Activated T-cell treated with anti-CD3 and anti-CD28 coated beads, Interleukin-2, amount 50 U/mL, for 4 hours (primary cell): ENCODE measurements around the gene RSF1. TPM values are rescaled to one million over a fixed set of nuclear protein-coding genes. Genes with fewer than 3 reads are reported as not detected.
"Not testable (repeated sequence)": the region's sequence is repeated elsewhere in the genome, so short reads cannot be mapped to it uniquely, and the experiment has no call there.

Experiments
- ATAC-seq, 2 donors: fragments of 200-7000 bp; cut with Tn5 transposase; one replicate each; pipeline ENCODE4 v1.10.0; 2021
- DNase-seq: peaks from one replicate; pipeline ENCODE4 v3.0.0-alpha.2; 2020
- H3K27me3 Mint-ChIP-seq: one replicate; pipeline ENCODE4 v1.8.0; 2021; ENCODE audit warnings: low read depth, mixed read lengths
- H3K36me3 Mint-ChIP-seq: one replicate; pipeline ENCODE4 v1.8.0; 2022; ENCODE audit warnings: mixed read lengths; ENCODE audit not compliant: insufficient read depth
- H3K4me1 Mint-ChIP-seq: one replicate; pipeline ENCODE4 v1.8.0; 2021; ENCODE audit warnings: low read depth, mixed read lengths
- H3K4me3 Mint-ChIP-seq: one replicate; pipeline ENCODE4 v1.8.0; 2021; ENCODE audit warnings: mild to moderate bottlenecking, moderate library complexity, mixed read lengths
- H3K9me3 Mint-ChIP-seq: one replicate; pipeline ENCODE4 v1.8.0; 2021; ENCODE audit warnings: mixed read lengths
- total RNA-seq, 3 donors: library from RNA; stranded (reverse); gene quantifications; one replicate each; pipeline ENCODE4 v1.2.1, GENCODE V29; 2021

RSF1 gene, protein sequence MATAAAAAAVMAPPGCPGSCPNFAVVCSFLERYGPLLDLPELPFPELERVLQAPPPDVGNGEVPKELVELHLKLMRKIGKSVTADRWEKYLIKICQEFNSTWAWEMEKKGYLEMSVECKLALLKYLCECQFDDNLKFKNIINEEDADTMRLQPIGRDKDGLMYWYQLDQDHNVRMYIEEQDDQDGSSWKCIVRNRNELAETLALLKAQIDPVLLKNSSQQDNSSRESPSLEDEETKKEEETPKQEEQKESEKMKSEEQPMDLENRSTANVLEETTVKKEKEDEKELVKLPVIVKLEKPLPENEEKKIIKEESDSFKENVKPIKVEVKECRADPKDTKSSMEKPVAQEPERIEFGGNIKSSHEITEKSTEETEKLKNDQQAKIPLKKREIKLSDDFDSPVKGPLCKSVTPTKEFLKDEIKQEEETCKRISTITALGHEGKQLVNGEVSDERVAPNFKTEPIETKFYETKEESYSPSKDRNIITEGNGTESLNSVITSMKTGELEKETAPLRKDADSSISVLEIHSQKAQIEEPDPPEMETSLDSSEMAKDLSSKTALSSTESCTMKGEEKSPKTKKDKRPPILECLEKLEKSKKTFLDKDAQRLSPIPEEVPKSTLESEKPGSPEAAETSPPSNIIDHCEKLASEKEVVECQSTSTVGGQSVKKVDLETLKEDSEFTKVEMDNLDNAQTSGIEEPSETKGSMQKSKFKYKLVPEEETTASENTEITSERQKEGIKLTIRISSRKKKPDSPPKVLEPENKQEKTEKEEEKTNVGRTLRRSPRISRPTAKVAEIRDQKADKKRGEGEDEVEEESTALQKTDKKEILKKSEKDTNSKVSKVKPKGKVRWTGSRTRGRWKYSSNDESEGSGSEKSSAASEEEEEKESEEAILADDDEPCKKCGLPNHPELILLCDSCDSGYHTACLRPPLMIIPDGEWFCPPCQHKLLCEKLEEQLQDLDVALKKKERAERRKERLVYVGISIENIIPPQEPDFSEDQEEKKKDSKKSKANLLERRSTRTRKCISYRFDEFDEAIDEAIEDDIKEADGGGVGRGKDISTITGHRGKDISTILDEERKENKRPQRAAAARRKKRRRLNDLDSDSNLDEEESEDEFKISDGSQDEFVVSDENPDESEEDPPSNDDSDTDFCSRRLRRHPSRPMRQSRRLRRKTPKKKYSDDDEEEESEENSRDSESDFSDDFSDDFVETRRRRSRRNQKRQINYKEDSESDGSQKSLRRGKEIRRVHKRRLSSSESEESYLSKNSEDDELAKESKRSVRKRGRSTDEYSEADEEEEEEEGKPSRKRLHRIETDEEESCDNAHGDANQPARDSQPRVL (N-terminal part only)
- total RNA-seq: 10 to 100 TPM; 37.2 to 46.4 (median 43.3) TPM

DNA sequence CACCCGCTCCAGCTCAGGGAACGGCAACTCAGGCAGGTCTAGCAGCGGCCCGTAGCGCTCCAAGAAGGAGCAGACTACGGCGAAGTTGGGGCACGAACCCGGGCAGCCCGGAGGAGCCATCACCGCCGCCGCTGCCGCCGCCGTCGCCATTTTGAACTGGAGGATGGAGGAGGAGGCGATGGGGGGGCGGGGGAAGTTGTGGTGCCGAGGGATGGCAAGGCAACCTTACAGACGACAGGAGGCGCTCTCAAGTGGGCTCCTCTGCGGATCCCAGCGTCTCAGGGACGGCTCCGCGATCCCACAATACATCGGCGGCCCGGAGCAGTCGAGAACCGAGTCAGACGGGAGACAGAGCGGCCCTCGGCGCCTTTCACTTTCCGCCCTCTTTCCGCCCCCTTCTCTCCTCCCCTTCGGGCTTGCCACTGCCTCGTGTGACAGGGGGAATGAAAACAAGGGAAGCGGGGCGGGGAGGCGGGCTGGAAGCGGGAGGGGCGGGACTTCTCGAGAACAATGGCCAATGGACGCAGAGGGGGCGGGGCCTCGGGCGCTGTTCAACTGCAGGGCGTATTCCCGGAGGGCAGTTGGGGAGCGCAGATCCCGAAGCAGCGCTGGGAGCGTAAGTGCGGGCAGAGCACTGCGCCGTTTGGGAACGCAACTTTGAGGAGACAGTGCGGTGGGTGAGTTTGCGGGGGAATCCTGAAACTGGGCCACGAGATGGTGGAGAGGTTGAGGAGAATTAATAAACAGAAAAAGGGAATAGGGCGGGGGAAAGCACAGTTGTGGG, at the start of gene RSF1, which contains the start of gene AAMDC:
Gene RSF1, minus strand, starts transcription at position 158 of the 784 bp plus-strand sequence. Its CDS starts 8 bp downstream, at position 150.
Gene AAMDC, plus strand, starts transcription at position 580 of the 784 bp plus-strand sequence. CDS start 21,353 bp downstream, outside the sequence.
- H3K9me3 Mint-ChIP-seq: no peaks in the 10 kb centered on the region
- no peaks in the 10 kb centered on the region for H3K27me3 Mint-ChIP-seq
- H3K4me3 Mint-ChIP-seq: peak within 1 kb of the TSS; percentile 100
- DNase-seq: peak; percentile 95
- H3K36me3 Mint-ChIP-seq: peaks cover 4% of the 10 kb centered on the region
- peak; percentile 86 to 88 for ATAC-seq
- peaks cover 40% of the 10 kb centered on the region for H3K4me1 Mint-ChIP-seq

DNA sequence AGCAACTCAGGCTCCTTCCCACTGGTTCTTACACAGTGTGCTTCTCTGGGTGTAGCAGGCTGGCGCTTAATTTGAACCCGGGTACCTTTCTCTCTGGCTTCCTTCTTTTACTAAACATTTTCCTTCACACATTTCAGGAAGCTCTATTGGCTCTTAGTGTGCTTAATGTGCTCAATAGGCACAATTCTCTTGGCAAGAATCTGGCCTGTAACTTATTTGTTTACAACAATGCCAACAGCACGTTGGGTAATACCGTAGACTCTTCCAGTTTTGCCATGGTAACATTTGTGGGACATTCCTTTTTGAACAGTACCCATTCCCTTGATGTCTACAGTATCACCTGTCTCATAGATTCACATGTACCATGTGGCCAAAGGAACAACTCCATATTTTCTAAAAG, 48.2 kb upstream of the RSF1 start:
- Mint-ChIP-seq H3K4me3 (no peak overlapping the region), H3K4me1 (no peaks in the 10 kb centered on the region), H3K36me3 (peaks cover 28% of the 10 kb centered on the region), H3K27me3 (no peaks in the 10 kb centered on the region), H3K9me3 (no peaks in the 10 kb centered on the region)
- no peak for ATAC-seq
- no peak for DNase-seq

DNA sequence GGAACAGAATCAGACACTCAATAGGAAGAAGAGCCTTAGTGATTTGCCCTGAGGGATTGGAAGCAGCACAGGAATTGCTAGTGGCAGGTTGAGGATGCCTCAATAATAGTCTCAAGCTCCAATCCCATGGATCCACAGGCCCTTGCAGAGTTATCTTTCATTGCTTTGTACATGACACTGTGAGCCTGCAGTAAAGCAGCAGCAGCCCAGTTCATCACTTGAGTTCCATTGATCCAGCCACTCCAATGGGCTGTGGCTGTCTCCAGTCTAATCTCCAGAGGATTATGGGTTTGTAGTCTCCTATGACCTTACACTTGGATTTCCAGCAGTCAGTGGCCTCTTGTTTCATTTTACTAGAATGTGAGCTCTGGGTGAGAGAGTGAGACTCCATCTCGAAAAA, 45.8 kb upstream of the RSF1 start:
- no peaks in the 10 kb centered on the region for H3K27me3 Mint-ChIP-seq
- DNase-seq (no peak), ATAC-seq (no peak)
- no peak overlapping the region for H3K4me3 Mint-ChIP-seq
- H3K9me3 Mint-ChIP-seq: no peaks in the 10 kb centered on the region
- no peaks in the 10 kb centered on the region for H3K4me1 Mint-ChIP-seq
- H3K36me3 Mint-ChIP-seq: peaks cover 22% of the 10 kb centered on the region

DNA sequence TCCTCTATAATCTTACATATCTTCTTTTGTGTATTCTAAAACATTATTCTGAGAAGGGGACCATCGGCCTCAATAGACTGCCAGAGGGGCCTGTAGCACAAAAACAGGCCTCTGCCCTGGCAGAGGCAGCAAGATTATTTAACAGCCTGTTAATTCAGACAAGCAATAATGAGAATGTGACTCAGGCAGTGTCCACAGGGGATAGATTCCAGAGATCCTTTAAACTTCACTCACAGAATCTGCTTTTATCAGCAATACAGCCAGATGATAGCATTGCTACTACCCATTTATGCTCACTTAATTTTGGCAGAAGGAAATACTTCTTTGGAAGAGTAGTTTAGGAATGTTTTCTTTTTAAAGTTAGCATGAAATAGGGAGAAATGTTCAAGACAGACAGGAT, 45.3 kb upstream of the RSF1 start:
- peaks cover 21% of the 10 kb centered on the region for H3K36me3 Mint-ChIP-seq
- H3K9me3 Mint-ChIP-seq: no peaks in the 10 kb centered on the region
- H3K4me1 Mint-ChIP-seq: no peaks in the 10 kb centered on the region
- ATAC-seq (no peak), DNase-seq (no peak)
- no peak overlapping the region for H3K4me3 Mint-ChIP-seq
- H3K27me3 Mint-ChIP-seq: no peaks in the 10 kb centered on the region

DNA sequence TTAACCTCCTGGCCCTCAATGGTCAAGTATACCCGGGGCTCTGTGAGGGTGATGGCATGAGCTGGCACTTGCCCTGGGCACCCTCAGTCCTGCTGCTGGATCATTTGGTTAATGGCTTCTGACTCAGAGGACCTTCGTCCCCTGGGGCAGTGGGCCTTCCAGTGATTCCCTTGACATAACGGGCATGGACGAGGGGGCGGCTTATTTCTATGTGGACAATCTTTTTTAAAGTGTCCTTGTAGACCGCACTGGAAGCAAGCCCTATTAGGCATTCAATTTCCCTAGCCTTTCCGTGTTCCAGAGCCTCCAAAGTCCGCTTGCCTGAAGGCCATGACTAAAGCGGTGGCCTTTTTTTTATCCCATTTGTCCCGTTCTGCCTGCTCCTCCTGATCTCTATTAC, 40.9 kb upstream of the RSF1 start:
- DNase-seq, H3K4me1 Mint-ChIP-seq, H3K9me3 Mint-ChIP-seq, H3K27me3 Mint-ChIP-seq, H3K4me3 Mint-ChIP-seq, ATAC-seq: not testable (repeated sequence)
- peaks cover 12% of the 10 kb centered on the region for H3K36me3 Mint-ChIP-seq

DNA sequence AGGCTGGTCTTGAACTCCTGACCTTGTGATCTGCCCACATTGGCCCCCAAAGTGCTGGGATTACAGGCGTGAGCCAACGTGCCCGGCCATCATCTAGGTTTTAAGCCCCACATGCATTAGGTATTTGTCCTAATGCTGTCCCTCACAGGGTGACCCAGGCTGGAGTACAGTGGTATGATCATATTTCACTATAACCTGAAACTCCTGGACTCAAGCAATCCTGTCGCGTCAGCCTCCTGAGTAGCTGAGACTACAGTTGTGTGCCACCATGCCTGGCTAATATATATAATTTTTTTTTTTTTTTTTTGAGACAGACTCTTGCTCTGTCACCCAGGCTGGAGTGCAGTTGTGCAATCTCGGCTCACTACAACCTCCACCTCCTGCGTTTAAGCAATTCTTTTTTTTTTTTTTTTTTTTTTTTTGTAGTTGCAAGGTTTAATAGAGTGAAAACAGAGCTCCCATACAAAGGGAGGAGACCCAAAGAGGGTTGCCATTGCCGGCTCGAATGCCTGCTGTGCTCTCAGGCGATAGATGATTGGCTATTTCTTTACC, 37.5 kb upstream of the RSF1 start:
- H3K9me3 Mint-ChIP-seq, H3K4me3 Mint-ChIP-seq, DNase-seq, ATAC-seq, H3K27me3 Mint-ChIP-seq, H3K4me1 Mint-ChIP-seq: not testable (repeated sequence)
- peaks cover 22% of the 10 kb centered on the region for H3K36me3 Mint-ChIP-seq

DNA sequence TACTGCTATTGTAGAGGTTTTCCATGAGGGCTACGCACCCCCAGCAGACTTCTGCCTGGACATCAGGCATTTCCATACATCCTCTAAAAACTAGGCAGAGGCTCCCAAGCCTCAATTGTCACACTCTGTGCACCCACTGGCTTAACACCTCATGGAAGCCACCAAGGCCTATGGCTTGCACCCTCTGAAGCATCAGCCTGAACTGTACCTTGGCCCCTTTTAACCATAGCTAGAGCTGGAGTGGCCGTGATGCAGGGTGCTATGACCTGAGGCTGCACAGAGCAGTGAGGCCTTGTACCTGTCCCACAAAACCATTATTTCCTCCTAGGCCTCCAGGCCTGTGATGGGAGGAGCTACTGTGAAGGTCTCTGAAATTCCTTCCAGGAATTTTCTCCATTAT, 34.3 kb upstream of the RSF1 start:
- Mint-ChIP-seq H3K9me3 (peaks cover 3% of the 10 kb centered on the region), H3K36me3 (peaks cover 27% of the 10 kb centered on the region), H3K4me3 (no peak overlapping the region), H3K4me1 (no peaks in the 10 kb centered on the region), H3K27me3 (no peaks in the 10 kb centered on the region)
- DNase-seq: no peak
- ATAC-seq: no peak

DNA sequence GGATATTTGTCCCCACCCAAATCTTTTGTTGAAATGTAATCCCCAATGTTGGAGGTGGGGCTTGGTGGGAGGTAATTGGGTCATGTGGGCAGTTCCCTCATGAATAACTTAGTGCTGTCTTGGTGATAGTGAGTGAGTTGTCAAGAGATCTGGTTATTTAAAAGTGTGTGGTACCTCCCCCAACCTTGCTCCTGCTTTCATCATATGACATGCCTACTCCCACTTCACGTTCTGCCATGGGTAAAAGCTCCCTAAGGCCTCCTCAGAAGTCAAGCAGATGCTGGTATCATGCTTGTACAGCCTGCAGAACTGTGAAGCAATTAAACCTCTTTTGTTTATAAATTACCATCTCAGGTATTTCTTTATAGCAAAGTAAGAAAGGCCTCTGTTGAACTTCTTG, 31.0 kb upstream of the RSF1 start:
- DNase-seq (no peak), ATAC-seq (no peak)
- Mint-ChIP-seq H3K4me1 (no peaks in the 10 kb centered on the region), H3K4me3 (no peak overlapping the region), H3K27me3 (no peaks in the 10 kb centered on the region), H3K36me3 (peaks cover 36% of the 10 kb centered on the region), H3K9me3 (no peaks in the 10 kb centered on the region)

DNA sequence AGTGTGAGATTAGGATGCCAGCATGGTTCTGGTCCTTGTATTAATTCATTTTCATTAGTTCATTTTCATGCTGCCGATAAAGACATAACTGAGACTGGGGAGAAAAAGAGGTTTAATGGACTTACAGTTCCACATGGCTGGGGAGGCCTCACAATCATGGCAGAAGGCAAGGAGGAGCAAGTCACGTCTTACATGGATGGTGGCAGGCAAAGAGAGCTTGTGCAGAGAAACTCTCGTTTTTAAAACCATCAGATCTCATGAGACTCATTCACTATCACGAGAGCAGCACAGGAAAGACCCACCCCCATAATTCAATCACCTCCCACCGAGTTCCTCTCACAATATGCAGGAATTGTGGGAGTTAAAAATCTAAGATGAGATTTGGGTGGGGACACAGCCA, 23.2 kb upstream of the RSF1 start:
- not testable (repeated sequence) for DNase-seq, ATAC-seq, H3K27me3 Mint-ChIP-seq, H3K4me1 Mint-ChIP-seq, H3K4me3 Mint-ChIP-seq
- Mint-ChIP-seq H3K36me3 (peaks cover 36% of the 10 kb centered on the region), H3K9me3 (peaks cover 13% of the 10 kb centered on the region)

DNA sequence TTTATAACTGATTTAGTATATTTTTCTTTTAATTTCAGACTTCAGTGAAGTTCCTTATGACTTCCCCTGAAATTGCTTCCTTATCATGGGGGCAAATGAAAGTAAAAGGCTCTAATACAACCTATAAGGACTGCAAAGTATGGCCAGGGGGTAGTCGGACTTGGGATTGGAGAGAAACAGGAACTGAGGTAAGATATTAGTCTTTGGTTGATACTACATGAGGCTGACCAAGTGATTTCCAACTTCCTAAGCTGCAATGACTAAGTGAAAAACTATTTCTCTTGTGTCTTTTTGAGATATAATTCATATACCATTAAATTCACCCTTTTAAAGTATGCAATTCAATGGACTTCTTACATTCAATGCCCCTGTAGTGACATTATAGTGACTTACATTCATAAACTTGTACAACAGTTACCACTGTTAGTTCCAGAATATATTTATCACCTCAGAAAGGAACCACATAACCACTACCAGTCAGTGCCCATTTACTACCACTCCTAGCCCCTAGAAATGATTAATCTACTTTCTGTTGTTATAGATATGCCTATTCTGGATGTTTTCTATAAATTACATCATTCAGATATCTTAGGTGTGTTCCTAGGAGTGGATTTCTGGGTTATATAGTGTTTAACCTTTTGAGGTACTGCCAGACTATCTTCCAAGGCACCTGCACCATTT, 22.1 kb upstream of the RSF1 start:
- no peak for ATAC-seq
- no peak for DNase-seq
- Mint-ChIP-seq H3K36me3 (peaks cover 33% of the 10 kb centered on the region), H3K27me3 (no peaks in the 10 kb centered on the region), H3K4me1 (no peaks in the 10 kb centered on the region), H3K9me3 (peaks cover 13% of the 10 kb centered on the region), H3K4me3 (no peak overlapping the region)

DNA sequence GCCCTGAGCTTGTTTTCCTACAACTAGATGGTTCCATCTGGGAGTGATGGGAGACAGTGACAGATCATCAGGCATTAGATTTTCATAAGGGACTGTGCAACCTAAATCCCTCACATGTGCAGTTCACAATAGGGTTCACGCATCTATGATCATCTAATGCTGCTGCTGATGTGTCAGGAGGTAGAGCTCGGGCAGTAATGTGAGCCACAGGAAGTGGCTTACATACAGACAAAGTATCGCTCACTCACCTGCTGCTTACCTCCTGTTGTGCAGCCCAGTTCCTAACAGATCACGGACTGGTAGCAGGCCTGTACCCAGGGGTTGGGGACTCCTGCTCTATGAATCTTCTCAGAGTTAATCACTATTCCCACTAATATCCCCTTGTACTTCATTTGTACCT, 12.8 kb upstream of the RSF1 start:
- Mint-ChIP-seq H3K36me3 (no peaks in the 10 kb centered on the region), H3K4me1 (peaks cover 3% of the 10 kb centered on the region), H3K4me3 (no peak overlapping the region), H3K9me3 (no peaks in the 10 kb centered on the region), H3K27me3 (no peaks in the 10 kb centered on the region)
- DNase-seq (no peak), ATAC-seq (no peak)

DNA sequence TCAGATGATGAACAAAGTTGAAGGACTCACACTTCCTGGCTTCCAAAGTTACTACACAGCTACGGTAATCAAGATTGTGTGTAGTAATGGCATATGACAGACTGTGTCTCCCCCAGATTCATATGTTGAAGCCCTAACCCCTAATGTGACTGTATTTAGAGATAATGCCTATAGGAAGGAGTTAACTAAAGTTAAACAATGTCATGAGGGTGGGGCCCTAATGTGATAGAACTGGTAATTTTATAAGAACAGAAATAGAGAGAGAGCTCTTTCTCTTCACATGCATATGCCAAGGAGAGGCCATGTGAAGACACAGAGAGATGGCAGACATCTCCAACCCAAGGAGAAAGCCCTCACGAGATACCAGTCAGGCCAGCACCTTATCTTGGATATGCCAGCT, 8.4 kb upstream of the RSF1 start:
- H3K9me3 Mint-ChIP-seq: no peaks in the 10 kb centered on the region
- DNase-seq (no peak), ATAC-seq (no peak)
- H3K4me1 Mint-ChIP-seq: peaks cover 3% of the 10 kb centered on the region
- no peaks in the 10 kb centered on the region for H3K36me3 Mint-ChIP-seq
- H3K4me3 Mint-ChIP-seq: no peak overlapping the region
- H3K27me3 Mint-ChIP-seq: no peaks in the 10 kb centered on the region

DNA sequence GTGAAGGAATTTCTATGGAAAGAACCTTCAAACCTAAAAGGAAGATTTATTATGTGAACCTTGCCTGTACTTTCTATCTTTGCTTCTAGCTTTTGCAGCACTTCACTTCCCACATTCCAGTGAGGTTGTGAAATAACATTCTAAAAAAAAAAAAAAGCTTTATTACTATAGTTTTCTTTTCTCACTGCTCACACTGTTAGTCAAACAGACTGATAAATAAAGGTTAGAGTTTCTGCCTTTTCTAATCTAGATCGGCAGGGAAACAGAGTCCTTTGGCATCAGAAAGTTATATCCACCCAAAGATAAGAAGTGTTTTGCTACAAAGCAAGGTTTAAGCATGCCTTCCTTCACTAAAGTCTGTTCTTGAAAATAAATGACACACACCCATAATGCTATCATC, 3.3 kb upstream of the RSF1 start:
- Mint-ChIP-seq H3K4me1 (peaks cover 13% of the 10 kb centered on the region), H3K36me3 (no peaks in the 10 kb centered on the region), H3K9me3 (no peaks in the 10 kb centered on the region), H3K27me3 (no peaks in the 10 kb centered on the region), H3K4me3 (no peak overlapping the region)
- DNase-seq (no peak), ATAC-seq (no peak)
